Measurements from ENCODE around the gene SNTB2. TPM values are rescaled to one million over a fixed set of nuclear protein-coding genes. Genes with fewer than 3 reads are reported as not detected.

SNTB2 gene
- total and polyA plus RNA-seq, 2 of the 8 experiments (the other 6 are each of a cell fraction or from before 2014, with no cell fraction given), result 6.0 to 16.1 TPM

DNA sequence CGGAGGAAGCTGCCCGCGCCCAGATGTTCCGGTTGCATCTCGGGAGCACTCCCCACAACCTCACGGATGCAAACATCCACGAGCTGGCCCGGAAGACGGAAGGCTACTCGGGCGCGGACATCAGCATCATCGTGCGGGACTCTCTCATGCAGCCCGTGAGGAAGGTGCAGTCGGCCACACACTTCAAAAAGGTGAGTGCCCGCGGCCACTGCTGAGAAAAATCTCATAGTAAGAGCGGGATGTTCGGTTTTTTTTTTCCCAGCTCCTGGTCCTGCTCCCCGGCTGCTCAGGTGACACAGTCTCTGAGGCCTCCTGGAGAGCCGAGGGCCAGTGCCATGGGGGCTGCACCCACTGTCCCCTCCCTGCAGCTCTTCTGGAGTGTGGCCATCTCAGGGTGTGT is 134.1 kb downstream of the SNTB2 start (continued):
- TF ChIP-seq, protein P1, sequence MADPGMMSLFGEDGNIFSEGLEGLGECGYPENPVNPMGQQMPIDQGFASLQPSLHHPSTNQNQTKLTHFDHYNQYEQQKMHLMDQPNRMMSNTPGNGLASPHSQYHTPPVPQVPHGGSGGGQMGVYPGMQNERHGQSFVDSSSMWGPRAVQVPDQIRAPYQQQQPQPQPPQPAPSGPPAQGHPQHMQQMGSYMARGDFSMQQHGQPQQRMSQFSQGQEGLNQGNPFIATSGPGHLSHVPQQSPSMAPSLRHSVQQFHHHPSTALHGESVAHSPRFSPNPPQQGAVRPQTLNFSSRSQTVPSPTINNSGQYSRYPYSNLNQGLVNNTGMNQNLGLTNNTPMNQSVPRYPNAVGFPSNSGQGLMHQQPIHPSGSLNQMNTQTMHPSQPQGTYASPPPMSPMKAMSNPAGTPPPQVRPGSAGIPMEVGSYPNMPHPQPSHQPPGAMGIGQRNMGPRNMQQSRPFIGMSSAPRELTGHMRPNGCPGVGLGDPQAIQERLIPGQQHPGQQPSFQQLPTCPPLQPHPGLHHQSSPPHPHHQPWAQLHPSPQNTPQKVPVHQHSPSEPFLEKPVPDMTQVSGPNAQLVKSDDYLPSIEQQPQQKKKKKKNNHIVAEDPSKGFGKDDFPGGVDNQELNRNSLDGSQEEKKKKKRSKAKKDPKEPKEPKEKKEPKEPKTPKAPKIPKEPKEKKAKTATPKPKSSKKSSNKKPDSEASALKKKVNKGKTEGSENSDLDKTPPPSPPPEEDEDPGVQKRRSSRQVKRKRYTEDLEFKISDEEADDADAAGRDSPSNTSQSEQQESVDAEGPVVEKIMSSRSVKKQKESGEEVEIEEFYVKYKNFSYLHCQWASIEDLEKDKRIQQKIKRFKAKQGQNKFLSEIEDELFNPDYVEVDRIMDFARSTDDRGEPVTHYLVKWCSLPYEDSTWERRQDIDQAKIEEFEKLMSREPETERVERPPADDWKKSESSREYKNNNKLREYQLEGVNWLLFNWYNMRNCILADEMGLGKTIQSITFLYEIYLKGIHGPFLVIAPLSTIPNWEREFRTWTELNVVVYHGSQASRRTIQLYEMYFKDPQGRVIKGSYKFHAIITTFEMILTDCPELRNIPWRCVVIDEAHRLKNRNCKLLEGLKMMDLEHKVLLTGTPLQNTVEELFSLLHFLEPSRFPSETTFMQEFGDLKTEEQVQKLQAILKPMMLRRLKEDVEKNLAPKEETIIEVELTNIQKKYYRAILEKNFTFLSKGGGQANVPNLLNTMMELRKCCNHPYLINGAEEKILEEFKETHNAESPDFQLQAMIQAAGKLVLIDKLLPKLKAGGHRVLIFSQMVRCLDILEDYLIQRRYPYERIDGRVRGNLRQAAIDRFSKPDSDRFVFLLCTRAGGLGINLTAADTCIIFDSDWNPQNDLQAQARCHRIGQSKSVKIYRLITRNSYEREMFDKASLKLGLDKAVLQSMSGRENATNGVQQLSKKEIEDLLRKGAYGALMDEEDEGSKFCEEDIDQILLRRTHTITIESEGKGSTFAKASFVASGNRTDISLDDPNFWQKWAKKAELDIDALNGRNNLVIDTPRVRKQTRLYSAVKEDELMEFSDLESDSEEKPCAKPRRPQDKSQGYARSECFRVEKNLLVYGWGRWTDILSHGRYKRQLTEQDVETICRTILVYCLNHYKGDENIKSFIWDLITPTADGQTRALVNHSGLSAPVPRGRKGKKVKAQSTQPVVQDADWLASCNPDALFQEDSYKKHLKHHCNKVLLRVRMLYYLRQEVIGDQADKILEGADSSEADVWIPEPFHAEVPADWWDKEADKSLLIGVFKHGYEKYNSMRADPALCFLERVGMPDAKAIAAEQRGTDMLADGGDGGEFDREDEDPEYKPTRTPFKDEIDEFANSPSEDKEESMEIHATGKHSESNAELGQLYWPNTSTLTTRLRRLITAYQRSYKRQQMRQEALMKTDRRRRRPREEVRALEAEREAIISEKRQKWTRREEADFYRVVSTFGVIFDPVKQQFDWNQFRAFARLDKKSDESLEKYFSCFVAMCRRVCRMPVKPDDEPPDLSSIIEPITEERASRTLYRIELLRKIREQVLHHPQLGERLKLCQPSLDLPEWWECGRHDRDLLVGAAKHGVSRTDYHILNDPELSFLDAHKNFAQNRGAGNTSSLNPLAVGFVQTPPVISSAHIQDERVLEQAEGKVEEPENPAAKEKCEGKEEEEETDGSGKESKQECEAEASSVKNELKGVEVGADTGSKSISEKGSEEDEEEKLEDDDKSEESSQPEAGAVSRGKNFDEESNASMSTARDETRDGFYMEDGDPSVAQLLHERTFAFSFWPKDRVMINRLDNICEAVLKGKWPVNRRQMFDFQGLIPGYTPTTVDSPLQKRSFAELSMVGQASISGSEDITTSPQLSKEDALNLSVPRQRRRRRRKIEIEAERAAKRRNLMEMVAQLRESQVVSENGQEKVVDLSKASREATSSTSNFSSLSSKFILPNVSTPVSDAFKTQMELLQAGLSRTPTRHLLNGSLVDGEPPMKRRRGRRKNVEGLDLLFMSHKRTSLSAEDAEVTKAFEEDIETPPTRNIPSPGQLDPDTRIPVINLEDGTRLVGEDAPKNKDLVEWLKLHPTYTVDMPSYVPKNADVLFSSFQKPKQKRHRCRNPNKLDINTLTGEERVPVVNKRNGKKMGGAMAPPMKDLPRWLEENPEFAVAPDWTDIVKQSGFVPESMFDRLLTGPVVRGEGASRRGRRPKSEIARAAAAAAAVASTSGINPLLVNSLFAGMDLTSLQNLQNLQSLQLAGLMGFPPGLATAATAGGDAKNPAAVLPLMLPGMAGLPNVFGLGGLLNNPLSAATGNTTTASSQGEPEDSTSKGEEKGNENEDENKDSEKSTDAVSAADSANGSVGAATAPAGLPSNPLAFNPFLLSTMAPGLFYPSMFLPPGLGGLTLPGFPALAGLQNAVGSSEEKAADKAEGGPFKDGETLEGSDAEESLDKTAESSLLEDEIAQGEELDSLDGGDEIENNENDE (IDR thresholded peaks at IDR 0.05; ENCODE audit: insufficient replicate concordance, low read length), result no peak
- TF ChIP-seq POU5F1 (IDR thresholded peaks at IDR 0.05; ENCODE audit: low read depth, low read length) (no peak), CHD1 (IDR thresholded peaks at IDR 0.05; ENCODE audit: low read depth, low read length) (no peak), POLR2AphosphoS5 (IDR thresholded peaks at IDR 0.05; ENCODE audit: low read depth, low read length) (no peak), TAF1 (IDR thresholded peaks at IDR 0.05; ENCODE audit: low read depth, low read length) (no peak), NRF1 (IDR thresholded peaks at IDR 0.05; ENCODE audit: low read depth, low read length) (no peak), RBBP5 (IDR thresholded peaks at IDR 0.05; ENCODE audit: borderline replicate concordance, low read depth, low read length) (no peak), KDM5A (IDR thresholded peaks at IDR 0.05; ENCODE audit: low read length) (no peak), CBX5 (IDR thresholded peaks at IDR 0.05; ENCODE audit: low read depth, low read length) (no peak), FOSL1 (IDR thresholded peaks at IDR 0.05; ENCODE audit: insufficient read depth, low read depth, low read length) (no peak), PHF8 (conservative IDR thresholded peaks at IDR 0.05; ENCODE audit: low read depth, low read length) (no peak), TAF7 (optimal IDR thresholded peaks at IDR 0.05; ENCODE audit: borderline replicate concordance, low read depth, low read length) (no peak), RXRA (IDR thresholded peaks at IDR 0.05; ENCODE audit: insufficient read depth, low read depth, low read length) (no peak)
